NCI-H82 treated with DMSO at 0.1 percent for 48 hours (cell line): ENCODE measurements around the gene MAP3K3.
A peak's percentile ranks its signal among the peaks of the same experiment; 100 is the strongest.

Source experiments
- DNase-seq: peaks from one replicate; lab custom pipeline; 2025; ENCODE audit not compliant: unreplicated experiment; lab: John Stamatoyannopoulos, UW

The MAP3K3 gene

GRCh38 chr17:63622574-63623390 is 565 bp downstream of the MAP3K3 start:
- DNase-seq, result peak; percentile 48

GRCh38 chr17:63623786-63624530 is 1.7 kb downstream of the MAP3K3 start:
- DNase-seq, result no peak

GRCh38 chr17:63624531-63624880 is 2.3 kb downstream of the MAP3K3 start:
- no peak for DNase-seq

- no peak for DNase-seq
Measured at GRCh38 chr17:63626551-63627180, 4.4 kb downstream of the MAP3K3 start.

GRCh38 chr17:63629627-63630026 is 7.4 kb downstream of the MAP3K3 start:
- no peak for DNase-seq

GRCh38 chr17:63631062-63631461 is 8.8 kb downstream of the MAP3K3 start:
- no peak for DNase-seq

- no peak for DNase-seq
Measured at GRCh38 chr17:63631626-63632025, 9.4 kb downstream of the MAP3K3 start.

GRCh38 chr17:63633742-63634141 is 11.5 kb downstream of the MAP3K3 start:
- no peak for DNase-seq

GRCh38 chr17:63634163-63634562 is 11.9 kb downstream of the MAP3K3 start:
- no peak for DNase-seq

- DNase-seq, result no peak
Measured at GRCh38 chr17:63634816-63635215, 12.6 kb downstream of the MAP3K3 start.

- DNase-seq, result no peak
Measured at GRCh38 chr17:63635290-63635689, 13.1 kb downstream of the MAP3K3 start.

- no peak for DNase-seq
Measured at GRCh38 chr17:63635787-63636186, 13.6 kb downstream of the MAP3K3 start.

- no peak for DNase-seq
Measured at GRCh38 chr17:63639125-63639524, 16.9 kb downstream of the MAP3K3 start.

- no peak for DNase-seq
Measured at GRCh38 chr17:63640038-63640437, 17.8 kb downstream of the MAP3K3 start.

GRCh38 chr17:63641692-63642448 is 19.7 kb downstream of the MAP3K3 start:
- DNase-seq, result no peak

- no peak for DNase-seq
Measured at GRCh38 chr17:63644846-63645245, 22.6 kb downstream of the MAP3K3 start.

GRCh38 chr17:63645775-63646487 is 23.7 kb downstream of the MAP3K3 start:
- DNase-seq, result no peak

GRCh38 chr17:63646488-63646806 is 24.2 kb downstream of the MAP3K3 start:
- no peak for DNase-seq

GRCh38 chr17:63647065-63647725 is 25.0 kb downstream of the MAP3K3 start:
- no peak for DNase-seq

- DNase-seq, result no peak
Measured at GRCh38 chr17:63647936-63648335, 25.7 kb downstream of the MAP3K3 start.
